ENCODE measurements around the gene ZNF138. TPM values are rescaled to one million over a fixed set of nuclear protein-coding genes. Genes with fewer than 3 reads are reported as not detected.
A peak's percentile ranks its signal among the peaks of the same experiment; 100 is the strongest.

Gene ZNF138
- total RNA-seq, 2 donors from 2014 or later: 7.2 to 11.6 TPM

GRCh38 chr7:64882341-64883112 is 88.3 kb downstream of the ZNF138 start:
- peaks cover 34 to 48% of the 10 kb centered on the region in 2 donors for H3K27me3 Mint-ChIP-seq

More at GRCh38 chr7:64882341-64883112, 88.3 kb downstream of the ZNF138 start:
- peak in 1 of 2 donors; percentile 56 for ATAC-seq
- no peak overlapping the region for H3K27ac Mint-ChIP-seq
- DNase-seq (ENCODE audit: low spot score): no peak
- H3K9me3 Mint-ChIP-seq: no peaks in the 10 kb centered on the region
- H3K4me1 Mint-ChIP-seq (ENCODE audit: low read depth in 2 of 2): peaks cover 0 to 4% of the 10 kb centered on the region in 2 donors
- no peaks in the 10 kb centered on the region for H3K36me3 Mint-ChIP-seq
- H3K4me3 Mint-ChIP-seq: no peak overlapping the region

Other genes starting within 250 kb of the ZNF138 start
- 10 to 100 TPM; 14.3 to 15.0 TPM for gene ZNF680, start 231.4 kb upstream of the ZNF138 start, total RNA-seq
- 10 to 100 TPM in 1 of 2 donors, 1 to 10 TPM in 1; 7.9 to 16.8 TPM for gene ZNF107, start 128.3 kb upstream of the ZNF138 start, total RNA-seq
- gene ZNF273, start 108.8 kb downstream of the ZNF138 start, total RNA-seq: 1 to 10 TPM; 5.5 to 6.3 TPM
- 10 to 100 TPM in 1 of 2 donors, 1 to 10 TPM in 1; 8.0 to 14.2 TPM for gene ZNF117, start 196.6 kb downstream of the ZNF138 start, total RNA-seq
- 10 to 100 TPM; 12.4 to 16.0 TPM for gene ERV3-1, start 212.3 kb downstream of the ZNF138 start, total RNA-seq